HG02973 (cell line): ENCODE data around the gene NR2C2AP.

Experiments
- ATAC-seq: cut with Tn5 transposase; IDR thresholded peaks from one replicate; pipeline ENCODE4 v1.9.1; 2021; ENCODE audit warnings: moderate library complexity; ENCODE audit not compliant: unreplicated experiment

Gene NR2C2AP

GRCh38 chr19:19215792-19216191 is 12.6 kb upstream of the NR2C2AP start:
- ATAC-seq: no peak

GRCh38 chr19:19214892-19215291 is 11.7 kb upstream of the NR2C2AP start:
- no peak for ATAC-seq

GRCh38 chr19:19214159-19214490 is 10.9 kb upstream of the NR2C2AP start:
- ATAC-seq: no peak

DNA sequence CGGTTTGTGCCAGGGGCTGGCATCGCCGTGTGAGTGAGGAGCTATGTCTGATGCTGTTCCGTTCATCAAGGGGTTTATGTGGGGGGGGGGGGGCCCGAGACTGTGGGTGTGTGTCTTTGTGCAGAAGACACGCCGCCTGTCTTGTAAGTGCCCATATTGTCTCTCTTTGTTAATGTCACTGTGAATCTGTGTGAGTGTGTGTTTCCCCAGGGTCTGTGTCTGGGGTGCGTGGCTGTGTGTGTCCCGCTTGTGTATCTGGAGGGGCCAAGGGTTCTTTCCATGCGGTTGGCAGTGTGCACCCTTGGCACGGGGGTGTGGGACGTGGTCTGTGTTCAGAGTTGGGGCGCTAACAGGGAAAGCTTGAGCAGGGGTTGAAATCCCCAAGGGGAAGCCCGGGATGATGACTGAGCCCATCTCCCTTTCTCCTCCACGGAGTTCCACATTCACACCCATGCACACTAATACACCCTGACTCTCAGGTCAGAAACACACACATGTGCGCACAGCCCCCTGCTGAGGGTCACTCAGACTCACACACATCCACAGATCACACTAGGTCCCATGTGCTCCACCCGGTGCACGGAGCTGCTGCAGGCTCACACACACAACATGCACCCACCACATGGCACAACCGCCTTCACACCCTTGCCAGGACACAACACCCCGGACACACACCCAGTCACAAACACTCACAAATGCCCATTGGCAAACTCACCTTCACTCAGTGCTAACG is 10.4 kb upstream of the NR2C2AP start:
- ATAC-seq: no peak

DNA sequence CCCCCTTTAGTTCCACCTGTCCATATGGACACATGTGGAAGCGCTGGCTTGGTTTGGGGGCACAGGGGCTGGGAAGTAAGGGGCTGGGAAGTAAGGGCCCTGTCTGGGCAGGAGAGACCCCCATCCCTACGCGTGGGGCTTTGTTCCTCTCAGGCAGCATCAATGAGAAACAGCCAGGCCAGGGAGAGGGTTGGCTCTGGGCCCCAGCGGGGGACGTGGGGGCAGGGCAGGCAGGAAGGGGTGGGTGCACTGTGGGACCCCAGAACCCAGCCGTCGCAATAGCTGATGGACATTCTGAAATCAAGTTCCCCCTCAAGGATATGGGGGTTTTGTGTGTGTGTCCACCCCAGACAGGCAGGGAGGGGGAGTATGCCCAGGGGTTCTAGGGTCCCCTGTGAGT is 9.7 kb upstream of the NR2C2AP start:
- ATAC-seq: no peak

DNA sequence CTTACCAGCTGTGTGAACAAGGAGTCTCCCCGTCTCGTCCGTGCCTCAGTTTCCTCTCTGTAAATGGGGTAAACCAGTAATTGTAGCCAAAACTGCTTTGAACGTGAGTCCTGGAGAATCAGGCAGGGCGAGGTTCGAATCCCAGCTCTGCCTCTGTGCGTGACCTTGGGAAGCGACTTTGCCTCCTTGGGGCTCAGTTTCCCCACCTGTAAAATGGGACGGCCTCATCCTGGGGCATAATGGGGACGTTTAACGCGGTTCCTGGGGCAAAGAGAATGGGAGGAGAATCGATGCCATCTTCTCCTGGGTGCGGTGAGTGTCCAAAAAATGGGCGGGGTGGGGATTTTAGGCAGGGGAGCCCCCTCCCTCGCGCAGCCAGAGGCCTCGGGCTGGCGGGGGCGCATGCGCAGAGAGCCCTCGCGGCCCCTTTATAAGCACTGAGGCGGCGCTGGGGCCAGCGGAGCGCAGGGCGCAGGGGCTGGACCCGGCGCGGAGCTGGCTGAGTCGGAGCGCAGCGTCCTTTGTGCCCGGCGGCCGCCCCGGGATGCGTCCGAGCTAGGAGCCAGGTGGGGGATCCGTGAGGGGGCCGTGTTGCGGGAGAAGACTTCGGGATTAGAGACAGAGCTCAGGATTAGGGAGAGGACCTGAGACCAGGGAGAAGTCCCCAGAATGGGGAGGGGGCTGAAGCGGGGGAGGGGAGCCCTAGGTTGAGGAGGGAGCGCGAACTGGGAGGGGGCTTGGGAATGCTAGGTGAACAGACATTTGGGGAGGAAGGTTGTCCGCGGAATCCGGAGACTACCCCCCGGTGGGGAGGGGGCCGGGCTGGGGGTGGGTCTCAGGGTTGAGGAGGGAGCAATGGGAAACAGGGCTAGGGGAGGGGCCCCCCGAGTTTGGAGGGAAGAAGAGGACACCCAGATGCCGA is 8.5 kb upstream of the NR2C2AP start, which contains the start of gene NCAN:
Gene NCAN (plus strand): TSS at position 460 of the 922 bp plus-strand sequence. CDS start 4,996 bp downstream, outside the sequence.
- no peak for ATAC-seq

DNA sequence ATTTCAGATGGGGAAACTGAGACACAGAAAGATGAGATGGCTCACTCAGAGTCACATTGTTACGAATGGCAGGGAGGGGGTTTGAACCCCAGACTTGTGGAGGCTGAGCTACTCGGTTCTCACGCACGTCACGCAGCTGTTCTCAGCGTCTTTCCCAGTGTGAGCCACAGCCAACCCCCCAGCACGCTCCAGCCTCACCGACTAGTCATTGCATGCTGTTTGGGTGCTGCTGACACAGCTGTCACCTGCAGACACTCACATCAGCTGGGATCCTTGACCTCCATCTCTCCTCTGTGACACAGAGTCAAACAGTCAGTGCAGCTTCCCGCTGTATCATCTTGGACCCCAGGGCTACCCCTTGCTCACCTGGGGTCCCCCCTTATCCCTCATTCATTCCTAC is 6.2 kb upstream of the NR2C2AP start:
- ATAC-seq: no peak

DNA sequence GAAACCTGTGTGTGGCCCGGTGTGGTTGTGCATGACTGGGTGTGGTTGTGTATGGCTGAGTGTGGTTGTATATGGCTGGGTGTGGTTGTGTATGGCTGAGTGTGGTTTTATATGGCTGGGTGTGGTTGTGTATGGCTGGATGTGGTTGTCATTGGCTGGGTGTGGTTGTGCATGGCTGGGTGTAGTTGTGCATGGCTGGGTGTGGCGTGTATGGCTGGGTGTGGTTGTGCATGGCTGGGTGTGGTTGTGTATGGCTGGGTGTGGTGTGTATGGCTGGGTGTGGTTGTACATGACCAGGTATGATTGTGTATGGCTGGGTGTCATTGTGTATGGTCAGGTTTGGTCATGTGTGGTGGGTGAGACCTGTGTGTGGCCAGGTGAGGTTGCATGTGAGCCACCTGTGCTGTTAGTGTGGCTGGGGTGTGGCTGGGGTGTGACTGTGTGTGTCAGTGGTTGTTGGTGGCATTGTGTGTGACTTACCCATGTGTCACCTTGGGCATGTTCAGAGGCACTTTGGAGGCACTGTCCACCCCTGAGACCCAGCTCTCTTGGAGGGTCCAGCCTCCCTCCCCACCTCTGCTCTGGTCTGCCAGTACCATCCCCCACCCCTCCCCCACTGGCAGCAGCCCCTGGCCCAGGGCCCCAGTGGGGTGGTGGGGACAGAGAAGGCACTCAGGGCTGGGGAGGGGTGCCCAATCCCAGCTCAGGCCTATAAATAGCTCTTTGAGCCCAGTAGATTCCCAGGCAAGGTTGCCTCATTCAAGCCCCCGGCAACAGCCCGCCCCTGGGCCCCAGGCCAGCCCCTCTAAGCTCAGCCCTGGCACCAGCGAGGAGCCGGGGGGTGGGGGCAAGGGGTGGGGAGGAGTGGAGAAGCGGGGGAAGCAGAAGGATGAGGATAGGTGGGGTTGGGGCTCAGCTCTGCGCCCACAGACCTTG is 4.7 kb upstream of the NR2C2AP start:
- no peak for ATAC-seq

DNA sequence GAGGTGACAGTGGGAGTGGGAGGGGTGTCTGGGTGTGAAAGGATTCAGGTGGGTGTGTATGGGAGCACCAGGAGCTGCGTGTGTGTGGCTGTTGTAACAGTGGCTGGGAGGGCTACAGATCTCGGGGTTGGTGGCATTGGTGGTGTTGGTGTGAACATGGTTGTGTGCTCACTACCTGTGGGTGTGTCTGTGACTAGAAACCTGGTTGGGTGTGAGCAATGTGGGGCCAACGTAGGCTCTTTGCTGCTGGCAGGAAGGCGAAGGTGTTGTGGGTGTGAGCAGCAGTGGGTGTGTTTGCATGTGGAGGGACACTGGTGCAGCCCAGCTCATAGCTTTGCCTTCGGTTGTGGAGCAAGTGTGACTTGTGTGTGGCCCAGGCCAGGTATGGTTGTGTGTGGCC is 3.7 kb upstream of the NR2C2AP start:
- ATAC-seq: no peak

DNA sequence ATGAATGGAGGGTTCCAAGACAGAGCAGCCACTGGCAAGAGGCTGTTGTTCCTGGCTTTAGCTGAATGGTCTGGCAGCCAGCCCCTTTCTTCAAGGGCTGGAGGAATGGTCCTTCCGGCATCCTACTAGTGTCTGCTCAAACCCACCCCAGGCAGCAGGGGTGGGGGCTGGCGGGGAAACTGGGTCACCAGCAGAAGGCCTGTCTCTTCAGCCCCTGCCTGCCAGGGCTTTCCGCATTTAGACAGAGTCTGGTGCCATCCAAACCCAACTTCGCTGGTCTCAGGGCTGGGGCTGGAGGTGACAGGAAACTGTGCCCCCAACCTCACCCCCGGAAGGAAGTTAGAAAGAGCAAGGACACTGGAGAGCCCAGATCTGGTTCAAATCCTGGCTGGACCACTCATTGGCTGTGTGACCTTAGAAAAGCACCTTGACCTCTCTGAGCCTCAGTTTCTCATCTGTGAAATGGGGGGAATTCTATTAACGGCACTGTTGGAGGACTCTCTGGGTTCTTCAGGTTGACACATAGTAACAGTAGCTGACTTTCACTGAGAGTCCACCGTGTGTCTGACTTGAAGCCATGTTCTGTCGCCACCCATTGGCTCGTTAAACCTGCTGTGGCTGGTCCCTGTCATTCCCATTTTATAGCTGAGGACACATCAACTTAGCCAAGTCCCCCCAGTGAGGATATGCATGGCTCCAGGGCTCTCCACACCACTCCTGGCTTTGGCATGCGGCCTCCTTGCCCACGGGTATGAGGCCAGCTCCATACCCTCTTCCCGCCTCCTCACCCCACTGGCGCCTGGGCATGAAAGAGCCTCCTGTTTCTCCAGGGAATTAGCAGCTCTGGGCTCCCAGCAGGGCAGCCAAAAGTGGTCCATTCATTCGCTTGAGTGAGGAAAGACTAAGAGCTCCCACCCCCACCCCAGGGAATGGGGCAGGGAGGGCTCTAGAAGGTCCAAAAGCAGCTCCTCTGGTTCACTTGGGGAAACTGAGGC is 2.5 kb upstream of the NR2C2AP start:
- no peak for ATAC-seq

- no peak for ATAC-seq
Measured at GRCh38 chr19:19204181-19204580, 967 bp upstream of the NR2C2AP start.

GRCh38 chr19:19202707-19203011 is 555 bp downstream of the NR2C2AP start:
- ATAC-seq: peak; percentile 9

- no peak for ATAC-seq
Measured at GRCh38 chr19:19201697-19202630, 1.2 kb downstream of the NR2C2AP start.

- ATAC-seq: no peak
Measured at GRCh38 chr19:19193926-19194325, 9.3 kb downstream of the NR2C2AP start.

DNA sequence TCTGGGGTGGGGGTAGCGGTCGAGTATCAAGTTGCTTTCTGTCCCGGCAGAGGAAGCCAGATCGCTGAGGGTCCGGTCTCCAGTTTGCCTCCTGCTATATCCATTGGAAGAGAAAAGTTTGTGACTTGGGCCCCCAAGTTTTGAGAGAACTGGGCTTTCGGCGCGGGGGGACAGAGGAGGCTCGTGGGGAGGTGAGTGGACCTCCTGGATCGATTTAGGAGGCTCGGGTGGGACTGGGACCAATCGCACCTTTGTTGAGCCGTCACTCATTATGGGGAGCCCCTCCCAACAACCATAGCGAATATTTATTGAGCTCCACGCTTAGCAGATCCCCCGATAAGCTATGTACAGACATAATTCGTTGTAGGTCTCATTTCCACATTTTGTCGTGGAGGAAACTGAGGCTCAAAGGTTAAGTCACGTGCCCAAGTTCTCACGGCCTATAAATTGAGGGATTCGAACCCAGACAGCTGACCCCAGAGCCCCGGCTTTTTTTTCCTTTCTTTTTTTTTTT is 10.2 kb downstream of the NR2C2AP start:
- ATAC-seq: no peak

- ATAC-seq: peak; percentile 68
Measured at GRCh38 chr19:19192078-19192882, 10.9 kb downstream of the NR2C2AP start, which contains the start of the genes BORCS8 and RFXANK. TSS of gene BORCS8 (minus strand) at chr19:19192152. CDS start at chr19:19192117, 35 bp downstream. TSS of gene RFXANK (plus strand) at chr19:19192258. CDS start at chr19:19193947, 1,689 bp downstream.

- no peak for ATAC-seq
Measured at GRCh38 chr19:19191768-19192077, 11.5 kb downstream of the NR2C2AP start.

GRCh38 chr19:19186742-19187141 is 16.5 kb downstream of the NR2C2AP start:
- no peak for ATAC-seq
